Airway epithelial cell (primary cell): Measurements from ENCODE around the gene AKT3. TPM values are rescaled to one million over a fixed set of nuclear protein-coding genes. Genes with fewer than 3 reads are reported as not detected.

Experiments used
- total RNA-seq: library from RNA; depleted of rRNA; stranded (reverse); fragments of >200 nt; gene quantifications from 2 replicates; pipeline ENCODE4 v1.2.3, GENCODE V29; 2015

Gene AKT3
- 0.74 and 1.2 TPM in 2 replicates for total RNA-seq

DNA sequence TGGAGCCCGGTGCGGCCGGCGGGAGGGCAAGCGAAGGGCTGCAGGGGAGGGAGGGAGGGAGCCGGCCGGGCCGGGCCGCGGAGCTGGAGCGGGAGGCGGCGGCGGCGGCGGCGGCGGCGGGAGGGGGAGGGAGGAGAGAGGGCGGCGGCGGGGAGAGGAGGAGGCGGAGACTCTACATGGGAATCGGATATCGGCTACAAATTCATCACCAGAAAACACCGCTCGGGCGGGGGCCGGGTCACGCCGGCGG lies at the start of gene AKT3:
Gene AKT3 (minus strand): TSS at position 42 of the 250 bp plus-strand sequence. CDS start 7,073 bp downstream, outside the sequence.

Other genes starting within 250 kb of the AKT3 start
- 3.2 and 3.8 TPM in 2 replicates for gene ZBTB18, start 201.0 kb upstream of the AKT3 start, total RNA-seq